NT2/D1 (cell line): ENCODE results near the gene TPPP2.

Experiments used
- SUZ12 ChIP-seq: IDR thresholded peaks from 2 replicates; pipeline ENCODE4 v1.6.1; 2011; ENCODE audit not compliant: insufficient read length, insufficient read depth; ENCODE audit errors: extremely low read depth
- ZNF274 ChIP-seq: IDR thresholded peaks from 2 replicates; pipeline ENCODE4 v1.6.1; 2011; ENCODE audit warnings: mild to moderate bottlenecking, low read depth, low read length

DNA sequence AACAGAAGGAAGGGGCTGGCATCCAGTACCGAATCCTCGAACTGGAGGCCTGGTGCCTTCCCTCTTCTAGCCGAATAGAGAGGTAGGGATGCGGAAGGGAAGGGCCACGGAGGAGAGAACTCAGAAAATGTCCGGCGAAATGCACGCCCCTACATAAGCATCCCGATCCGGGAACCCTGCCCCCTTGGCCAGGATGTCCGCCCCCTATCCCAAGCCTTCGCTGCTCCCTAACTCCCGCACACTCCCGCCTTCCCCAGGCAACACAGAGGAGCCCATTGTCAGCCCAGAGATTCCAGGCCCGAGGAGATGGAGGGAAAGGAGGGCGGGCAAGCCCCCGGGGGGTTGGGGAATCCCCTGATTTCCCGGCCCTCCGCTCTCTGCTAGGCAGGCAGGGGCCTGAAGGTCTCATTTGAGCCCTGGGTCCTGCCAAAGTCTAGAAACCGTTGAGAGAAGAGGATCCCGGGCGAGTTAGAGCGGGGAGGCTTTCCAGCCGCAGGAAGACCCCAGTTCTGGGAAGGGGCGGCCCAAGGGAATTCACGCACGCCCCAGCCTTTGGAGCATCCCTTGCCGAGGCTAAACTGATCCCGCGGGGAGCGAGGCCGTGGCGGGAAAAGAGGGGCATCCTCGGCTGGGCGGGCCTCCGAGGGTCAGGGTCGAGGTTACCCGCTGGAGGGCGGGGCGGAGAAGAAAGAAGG, 39.5 kb downstream of the TPPP2 start:
- TF ChIP-seq SUZ12 (no peak), ZNF274 (no peak)
